Measurements from ENCODE around the gene RPS21. TPM values are rescaled to one million over a fixed set of nuclear protein-coding genes. Genes with fewer than 3 reads are reported as not detected.

RPS21 gene
- total and polyA plus RNA-seq, 10 of the 15 experiments (the other 5 are each of a cell fraction or from before 2014, with no cell fraction given) = 1,474 to 4,987 (median 2,439) TPM

- H3K27ac ChIP-seq (ENCODE audit: control insufficient read depth, insufficient read depth) = no peak overlapping the region
- RAD21 ChIA-PET (ENCODE audit: unreplicated experiment) = no interaction called here
- DNase-seq (ENCODE audit: low read depth, low spot score) (no peak), ATAC-seq (no peak), FAIRE-seq (no peak)
- no TSS peak for BruUV-seq (replicated peaks)
- H3K4me1 ChIP-seq (ENCODE audit: control insufficient read depth, insufficient read depth, low read length) = no peaks in the 10 kb centered on the region
- H2AFZ ChIP-seq (ENCODE audit: control insufficient read depth, low read depth, low read length) = no peak overlapping the region
- H4K20me1 ChIP-seq (ENCODE audit: control insufficient read depth, insufficient read depth) = no peaks in the 10 kb centered on the region
- no peaks in the 10 kb centered on the region; the same call in 2 of the 3 replicates for H3K9me3 ChIP-seq (replicated peaks; ENCODE audit: control insufficient read depth, insufficient read depth, low read length)
- no peaks in the 10 kb centered on the region for H3K27me3 ChIP-seq (replicated peaks in 1 of 2; ENCODE audit: control insufficient read depth in 2 of 2, insufficient read depth in 2 of 2, low read length in 1 of 2)
- in situ Hi-C loops (cut with MboI) = no loop called here
- WGBS (ENCODE audit: insufficient coverage, insufficient replicate concordance, low lambda C conversion rate, missing lambda C conversion rate) = 71% methylated on average over 16 of the region's 16 CpGs
- no peak overlapping the region for H3K4me2 ChIP-seq (ENCODE audit: control insufficient read depth, insufficient read depth)
- no peak overlapping the region for H3K9ac ChIP-seq (ENCODE audit: control insufficient read depth, insufficient read depth, low read length)
- POLR2A ChIA-PET = no interaction called here
- no peaks in the 10 kb centered on the region; a peak in 1 of 4 replicates for H3K36me3 ChIP-seq (ENCODE audit: control insufficient read depth in 2 of 2, insufficient read depth in 2 of 2, low read length in 1 of 2)
- SMC1A ChIA-PET (ENCODE audit: uncharacterized antibody, unreplicated experiment) = no interaction called here
- intact Hi-C loops (cut with micrococcal nuclease; ENCODE audit: unreplicated experiment) = no loop called here
- TF ChIP-seq HDAC2 (IDR thresholded peaks at IDR 0.05) = no peak
- no peak for TF ChIP-seq CREM (IDR thresholded peaks at IDR 0.05; ENCODE audit: low read depth)
- no peak for TF ChIP-seq BMI1 (IDR thresholded peaks at IDR 0.05; ENCODE audit: borderline replicate concordance)
- TF ChIP-seq SREBF1 (IDR thresholded peaks at IDR 0.05; ENCODE audit: low read length) = no peak
- TF ChIP-seq, protein P1, sequence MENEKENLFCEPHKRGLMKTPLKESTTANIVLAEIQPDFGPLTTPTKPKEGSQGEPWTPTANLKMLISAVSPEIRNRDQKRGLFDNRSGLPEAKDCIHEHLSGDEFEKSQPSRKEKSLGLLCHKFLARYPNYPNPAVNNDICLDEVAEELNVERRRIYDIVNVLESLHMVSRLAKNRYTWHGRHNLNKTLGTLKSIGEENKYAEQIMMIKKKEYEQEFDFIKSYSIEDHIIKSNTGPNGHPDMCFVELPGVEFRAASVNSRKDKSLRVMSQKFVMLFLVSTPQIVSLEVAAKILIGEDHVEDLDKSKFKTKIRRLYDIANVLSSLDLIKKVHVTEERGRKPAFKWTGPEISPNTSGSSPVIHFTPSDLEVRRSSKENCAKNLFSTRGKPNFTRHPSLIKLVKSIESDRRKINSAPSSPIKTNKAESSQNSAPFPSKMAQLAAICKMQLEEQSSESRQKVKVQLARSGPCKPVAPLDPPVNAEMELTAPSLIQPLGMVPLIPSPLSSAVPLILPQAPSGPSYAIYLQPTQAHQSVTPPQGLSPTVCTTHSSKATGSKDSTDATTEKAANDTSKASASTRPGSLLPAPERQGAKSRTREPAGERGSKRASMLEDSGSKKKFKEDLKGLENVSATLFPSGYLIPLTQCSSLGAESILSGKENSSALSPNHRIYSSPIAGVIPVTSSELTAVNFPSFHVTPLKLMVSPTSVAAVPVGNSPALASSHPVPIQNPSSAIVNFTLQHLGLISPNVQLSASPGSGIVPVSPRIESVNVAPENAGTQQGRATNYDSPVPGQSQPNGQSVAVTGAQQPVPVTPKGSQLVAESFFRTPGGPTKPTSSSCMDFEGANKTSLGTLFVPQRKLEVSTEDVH (IDR thresholded peaks at IDR 0.05; ENCODE audit: low read depth, partially characterized antibody) = no peak
- TF ChIP-seq, protein P2, sequence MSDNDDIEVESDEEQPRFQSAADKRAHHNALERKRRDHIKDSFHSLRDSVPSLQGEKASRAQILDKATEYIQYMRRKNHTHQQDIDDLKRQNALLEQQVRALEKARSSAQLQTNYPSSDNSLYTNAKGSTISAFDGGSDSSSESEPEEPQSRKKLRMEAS (IDR thresholded peaks at IDR 0.05; ENCODE audit: low read depth, low read length) = no peak
- TF ChIP-seq CEBPB (IDR thresholded peaks at IDR 0.05; ENCODE audit: borderline replicate concordance in 1 of 2, low read depth in 2 of 2, low read length in 2 of 2) = no peak
- no peak for TF ChIP-seq CHD4 (IDR thresholded peaks at IDR 0.05)
- TF ChIP-seq, protein P3, sequence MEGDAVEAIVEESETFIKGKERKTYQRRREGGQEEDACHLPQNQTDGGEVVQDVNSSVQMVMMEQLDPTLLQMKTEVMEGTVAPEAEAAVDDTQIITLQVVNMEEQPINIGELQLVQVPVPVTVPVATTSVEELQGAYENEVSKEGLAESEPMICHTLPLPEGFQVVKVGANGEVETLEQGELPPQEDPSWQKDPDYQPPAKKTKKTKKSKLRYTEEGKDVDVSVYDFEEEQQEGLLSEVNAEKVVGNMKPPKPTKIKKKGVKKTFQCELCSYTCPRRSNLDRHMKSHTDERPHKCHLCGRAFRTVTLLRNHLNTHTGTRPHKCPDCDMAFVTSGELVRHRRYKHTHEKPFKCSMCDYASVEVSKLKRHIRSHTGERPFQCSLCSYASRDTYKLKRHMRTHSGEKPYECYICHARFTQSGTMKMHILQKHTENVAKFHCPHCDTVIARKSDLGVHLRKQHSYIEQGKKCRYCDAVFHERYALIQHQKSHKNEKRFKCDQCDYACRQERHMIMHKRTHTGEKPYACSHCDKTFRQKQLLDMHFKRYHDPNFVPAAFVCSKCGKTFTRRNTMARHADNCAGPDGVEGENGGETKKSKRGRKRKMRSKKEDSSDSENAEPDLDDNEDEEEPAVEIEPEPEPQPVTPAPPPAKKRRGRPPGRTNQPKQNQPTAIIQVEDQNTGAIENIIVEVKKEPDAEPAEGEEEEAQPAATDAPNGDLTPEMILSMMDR (IDR thresholded peaks at IDR 0.05 in 2 of 3, conservative IDR thresholded peaks at IDR 0.05 in 1 of 3; ENCODE audit: control insufficient read depth in 2 of 3, extremely low read depth in 1 of 3, insufficient read depth in 1 of 3, low read depth in 3 of 3, low read length in 3 of 3) = no peak
- TF ChIP-seq ZNF207 (IDR thresholded peaks at IDR 0.05; ENCODE audit: borderline replicate concordance) = no peak
- no peak for TF ChIP-seq HCFC1 (IDR thresholded peaks at IDR 0.05; ENCODE audit: low read length)
- TF ChIP-seq SPI1 (IDR thresholded peaks at IDR 0.05; ENCODE audit: borderline replicate concordance, insufficient read depth, low read depth, low read length) = no peak
- no peak overlapping the region for H3K4me3 ChIP-seq
- CTCF ChIA-PET = interaction anchor here (1.4 kb wide), 1 partner anchor 33 kb away, joined by 3 read pairs; no protein-coding TSS in a partner anchor
- no peaks in the 10 kb centered on the region for H3K79me2 ChIP-seq (ENCODE audit: control insufficient read depth, insufficient read depth, low read length)
These were observed 36.7 kb upstream of the RPS21 start for GRCh38 chr20:62350098-62350628.
